MM.1S (cell line): ENCODE results near the gene ZNF473.

Source experiments
- CTCF ChIP-seq: fragments of 300-600 bp; sonication (generic); IDR thresholded peaks from 2 replicates; pipeline ENCODE4 v1.5.1; 2016; ENCODE audit warnings: antibody characterized with exemption, low read length, mixed read lengths
- EZH2 ChIP-seq: fragments of 300-600 bp; sonication (generic); optimal IDR thresholded peaks from 2 replicates; pipeline ENCODE3; 2017; ENCODE audit warnings: low read depth, mild to moderate bottlenecking, antibody characterized with exemption, low read length, mixed read lengths
- EZH2phosphoT487 ChIP-seq: fragments of 300-600 bp; sonication (generic); IDR thresholded peaks from 2 replicates; pipeline ENCODE4 v1.6.1; 2018; ENCODE audit warnings: antibody characterized with exemption, low read length

GRCh38 chr19:49983645-49984229, 42.1 kb upstream of the ZNF473 start:
- TF ChIP-seq CTCF: peak; percentile 94
- TF ChIP-seq EZH2phosphoT487: no peak
- no peak for TF ChIP-seq EZH2
